Esophagus squamous epithelium (tissue), 5 donors: Measurements from ENCODE around the gene CRADD. TPM values are rescaled to one million over a fixed set of nuclear protein-coding genes. Genes with fewer than 3 reads are reported as not detected.

Experiments
- DNase-seq: peaks from one replicate; lab custom pipeline; 2025; lab: John Stamatoyannopoulos, UW
- H3K27ac ChIP-seq, 4 donors: fragments of 200-600 bp; sonication (generic); one replicate each; pipeline ENCODE4 v1.5.1; 2016 to 2019; ENCODE audit warnings: mild to moderate bottlenecking in 1 of 4
- H3K27me3 ChIP-seq, 4 donors: fragments of 200-600 bp; sonication (generic); 1 replicate in 3 of 4; 2 replicates in 1 of 4; pipeline versions ENCODE4 v1.5.1 to v1.6.0; 2017 to 2021; ENCODE audit warnings: antibody characterized with exemption in 1 of 4
- H3K36me3 ChIP-seq, 3 donors: fragments of 200-600 bp; sonication (generic); one replicate each; pipeline ENCODE4 v1.5.1; 2016 to 2019
- H3K4me1 ChIP-seq, 3 donors: fragments of 200-600 bp; sonication (generic); one replicate each; pipeline ENCODE4 v1.5.1; 2017 to 2019
- H3K4me3 ChIP-seq, 4 donors: fragments of 200-600 bp; sonication (generic); 1 replicate in 3 of 4; 2 replicates in 1 of 4; pipeline ENCODE4 v1.5.1; 2016 to 2019; ENCODE audit warnings: mild to moderate bottlenecking in 2 of 4, moderate library complexity in 1 of 4
- H3K9me3 ChIP-seq, 3 donors: fragments of 200-600 bp; sonication (generic); one replicate each; pipeline ENCODE4 v1.5.1; 2016 to 2019
- CTCF ChIP-seq, 6 experiments: fragments of 450-650 bp in 4 of 6; fragments of 200-600 bp in 2 of 6; sonication (generic) in 2 of 6; IDR thresholded peaks; one replicate each; pipeline ENCODE4 v1.5.1; 2016 to 2019; ENCODE audit warnings: antibody characterized with exemption in 6 of 6, mild to moderate bottlenecking in 4 of 6, moderate library complexity in 4 of 6
- POLR2A ChIP-seq, 4 donors: fragments of 450-650 bp; IDR thresholded peaks; one replicate each; pipeline ENCODE4 v1.6.1; 2017; ENCODE audit warnings: antibody characterized with exemption in 4 of 4, mild to moderate bottlenecking in 4 of 4, moderate library complexity in 3 of 4
- WGBS, 2 donors: methylation state at CpG; one replicate each; pipeline ENCODE4 v1.1.5; 2018; 5-methylcytosine and 5-hydroxymethylcytosine counted together
- intact Hi-C: fragments of 100-400 bp; cut with DNase I; formaldehyde crosslinking; loops from one replicate; pipeline ENCODE4 v1.15.0; 2022
- total RNA-seq, 4 donors: library from RNA; depleted of rRNA; stranded (reverse); fragments of >200 nt; gene quantifications; one replicate each; pipeline ENCODE4 v1.1.0, GENCODE V29; 2016
- donor health status: DM: yes; HTN: yes; CAD: no.

The CRADD gene
- total RNA-seq, 4 donors from 2014 or later, result 20.2 to 22.9 (median 21.7) TPM

- H3K4me3 ChIP-seq, result no peak overlapping the region
- intact Hi-C loops, result no loop called here
- DNase-seq, result no peak
- 85 to 100% methylated on average over 1 of the region's 1 CpG for WGBS, 2 donors
- TF ChIP-seq POLR2A (IDR thresholded peaks at IDR 0.05) (no peak), CTCF (IDR thresholded peaks at IDR 0.05) (no peak)
- H3K27ac ChIP-seq, result no peak overlapping the region
- no peaks in the 10 kb centered on the region for H3K27me3 ChIP-seq
- H3K4me1 ChIP-seq, result no peaks in the 10 kb centered on the region
- H3K36me3 ChIP-seq, result no peaks in the 10 kb centered on the region
- no peaks in the 10 kb centered on the region for H3K9me3 ChIP-seq
Observed at GRCh38 chr12:93650626-93651025, 26.5 kb upstream of the CRADD start.

GRCh38 chr12:93653079-93653478, 24.1 kb upstream of the CRADD start:
- no peak for TF ChIP-seq CTCF (IDR thresholded peaks at IDR 0.05)
- TF ChIP-seq POLR2A (IDR thresholded peaks at IDR 0.05), result no peak
- intact Hi-C loops, result no loop called here
- Histone ChIP-seq H3K9me3 (no peaks in the 10 kb centered on the region), H3K27ac (no peak overlapping the region), H3K27me3 (no peaks in the 10 kb centered on the region), H3K36me3 (no peaks in the 10 kb centered on the region), H3K4me1 (no peaks in the 10 kb centered on the region), H3K4me3 (no peak overlapping the region)
- 74 to 92% methylated on average over 3 of the region's 3 CpGs for WGBS, 2 donors
- no peak for DNase-seq

- intact Hi-C loops, result no loop called here
Observed at GRCh38 chr12:93653712-93654111, 23.5 kb upstream of the CRADD start.

GRCh38 chr12:93654421-93654820, 22.8 kb upstream of the CRADD start:
- H3K4me1 ChIP-seq, result no peaks in the 10 kb centered on the region
- DNase-seq, result no peak
- H3K9me3 ChIP-seq, result no peaks in the 10 kb centered on the region
- intact Hi-C loops, result no loop called here
- H3K36me3 ChIP-seq, result no peaks in the 10 kb centered on the region
- TF ChIP-seq POLR2A (IDR thresholded peaks at IDR 0.05) (no peak), CTCF (IDR thresholded peaks at IDR 0.05) (no peak)
- WGBS, 2 donors, result 82 to 93% methylated on average over 2 of the region's 2 CpGs
- no peaks in the 10 kb centered on the region for H3K27me3 ChIP-seq
- H3K4me3 ChIP-seq, result no peak overlapping the region
- H3K27ac ChIP-seq, result no peak overlapping the region

More at GRCh38 chr12:93653712-93654111, 23.5 kb upstream of the CRADD start:
- no peak for TF ChIP-seq CTCF (IDR thresholded peaks at IDR 0.05)
- DNase-seq, result no peak
- 76 to 81% methylated on average over 3 of the region's 3 CpGs for WGBS, 2 donors
- Histone ChIP-seq H3K4me1 (no peaks in the 10 kb centered on the region), H3K36me3 (no peaks in the 10 kb centered on the region), H3K9me3 (no peaks in the 10 kb centered on the region), H3K27ac (no peak overlapping the region), H3K27me3 (no peaks in the 10 kb centered on the region), H3K4me3 (no peak overlapping the region)

GRCh38 chr12:93657071-93657470, 20.1 kb upstream of the CRADD start:
- no peak for DNase-seq
- intact Hi-C loops, result no loop called here
- Histone ChIP-seq H3K27ac (no peak overlapping the region), H3K4me3 (no peak overlapping the region), H3K4me1 (no peaks in the 10 kb centered on the region), H3K36me3 (no peaks in the 10 kb centered on the region), H3K27me3 (no peaks in the 10 kb centered on the region), H3K9me3 (no peaks in the 10 kb centered on the region)
- WGBS, 2 donors, result 77 to 92% methylated on average over 2 of the region's 2 CpGs
- TF ChIP-seq POLR2A (IDR thresholded peaks at IDR 0.05), result no peak
- TF ChIP-seq CTCF (IDR thresholded peaks at IDR 0.05), result no peak
